GM23338 (cell line): ENCODE data around the gene ZNF689. TPM values are rescaled to one million over a fixed set of nuclear protein-coding genes. Genes with fewer than 3 reads are reported as not detected.

ENCODE experiments used
- ATAC-seq: fragments of 200-7000 bp; cut with Tn5 transposase; 3 replicates; pipeline ENCODE4 v1.9.1; 2020
- DNase-seq: peaks from one replicate; pipeline ENCODE4 v3.0.0-alpha.2; 2015; ENCODE audit warnings: low spot score
- H2AFZ ChIP-seq: fragments of 200-600 bp; sonication (generic); 2 replicates; pipeline ENCODE4 v1.8.0; 2016; ENCODE audit warnings: antibody characterized with exemption, mild to moderate bottlenecking, moderate library complexity
- H3F3A ChIP-seq: fragments of 200-600 bp; sonication (generic); replicated peaks from 2 replicates; pipeline ENCODE4 v1.8.0; 2017; ENCODE audit warnings: antibody characterized with exemption, mixed run types, low read depth
- H3K27ac ChIP-seq: fragments of 200-600 bp; sonication (generic); 2 replicates; pipeline ENCODE4 v1.6.1; 2016; ENCODE audit warnings: low read depth
- H3K27me3 ChIP-seq: fragments of 200-600 bp; sonication (generic); 2 replicates; pipeline ENCODE4 v1.8.0; 2016; ENCODE audit warnings: mild to moderate bottlenecking, mixed run types, moderate library complexity; ENCODE audit not compliant: insufficient read depth
- H3K36me3 ChIP-seq: fragments of 200-600 bp; sonication (generic); 2 replicates; pipeline ENCODE4 v1.8.0; 2016; ENCODE audit warnings: mild to moderate bottlenecking; ENCODE audit not compliant: insufficient read depth
- H3K4me1 ChIP-seq: fragments of 200-600 bp; sonication (generic); 2 replicates; pipeline ENCODE4 v1.8.0; 2016; ENCODE audit warnings: mild to moderate bottlenecking, moderate library complexity; ENCODE audit not compliant: insufficient read depth
- H3K4me2 ChIP-seq: fragments of 200-600 bp; sonication (generic); 2 replicates; pipeline ENCODE4 v1.7.1; 2017; ENCODE audit warnings: mixed run types
- H3K4me3 ChIP-seq: fragments of 200-600 bp; sonication (generic); 2 replicates; pipeline ENCODE4 v1.6.1; 2016; ENCODE audit warnings: mixed run types
- H3K79me2 ChIP-seq: fragments of 200-600 bp; sonication (generic); replicated peaks from 2 replicates; pipeline ENCODE4 v1.8.0; 2017; ENCODE audit warnings: mild to moderate bottlenecking; ENCODE audit not compliant: insufficient read depth
- H3K9me2 ChIP-seq: fragments of 200-600 bp; sonication (generic); 2 replicates; pipeline ENCODE4 v1.8.0; 2017; ENCODE audit not compliant: insufficient read depth
- H4K20me1 ChIP-seq: fragments of 200-600 bp; sonication (generic); replicated peaks from 2 replicates; pipeline ENCODE4 v1.8.0; 2017; ENCODE audit warnings: mild to moderate bottlenecking; ENCODE audit not compliant: insufficient read depth
- H3K27ac Mint-ChIP-seq: 2 replicates; pipeline ENCODE4 v1.8.0; 2020; ENCODE audit warnings: inconsistent platforms, mild to moderate bottlenecking, moderate library complexity, mixed read lengths
- H3K27me3 Mint-ChIP-seq: 3 replicates; pipeline ENCODE4 v1.8.0; 2022; ENCODE audit warnings: low read depth, mild to moderate bottlenecking, moderate library complexity, mixed read lengths, inconsistent platforms; ENCODE audit not compliant: insufficient read depth, poor library complexity
- H3K36me3 Mint-ChIP-seq: 3 replicates; pipeline ENCODE4 v1.8.0; 2021; ENCODE audit warnings: low read depth, mild to moderate bottlenecking, inconsistent platforms, moderate library complexity, mixed read lengths
- H3K4me1 Mint-ChIP-seq: 3 replicates; pipeline ENCODE4 v1.8.0; 2020; ENCODE audit warnings: mild to moderate bottlenecking, inconsistent platforms, mixed read lengths
- H3K4me3 Mint-ChIP-seq: 3 replicates; pipeline ENCODE4 v1.8.0; 2021; ENCODE audit warnings: moderate library complexity, mild to moderate bottlenecking, inconsistent platforms, mixed read lengths
- H3K9me3 Mint-ChIP-seq: 3 replicates; pipeline ENCODE4 v1.8.0; 2020; ENCODE audit warnings: moderate library complexity, mild to moderate bottlenecking, inconsistent platforms, mixed read lengths
- CREB1 ChIP-seq: fragments of 250-450 bp; sonication (Bioruptor Pico); IDR thresholded peaks from 2 replicates; pipeline ENCODE4 v1.5.0; 2020; ENCODE audit warnings: low read depth, mild to moderate bottlenecking, moderate library complexity
- CTCF ChIP-seq, 2 experiments: fragments of 200-600 bp in 1 of 2; sonication (generic) in 1 of 2; conservative IDR thresholded peaks; 2 replicates each; pipeline versions ENCODE4 v1.5.1 to v1.6.1; 2016 to 2017; ENCODE audit warnings: antibody characterized with exemption in 2 of 2, low read depth in 2 of 2, mild to moderate bottlenecking in 2 of 2, moderate library complexity in 1 of 2
- ETS1 ChIP-seq: IDR thresholded peaks from 2 replicates; pipeline ENCODE4 v1.6.1; 2016; ENCODE audit warnings: antibody characterized with exemption
- EZH2 ChIP-seq: fragments of 200-600 bp; sonication (generic); IDR thresholded peaks from one replicate; pipeline ENCODE4 v1.8.0; 2017; ENCODE audit warnings: antibody characterized with exemption, mild to moderate bottlenecking, low read depth; ENCODE audit not compliant: unreplicated experiment
- EZH2phosphoT487 ChIP-seq: fragments of 200-600 bp; sonication (generic); IDR thresholded peaks from one replicate; pipeline ENCODE4 v1.8.1; 2018; ENCODE audit warnings: antibody characterized with exemption; ENCODE audit not compliant: unreplicated experiment
- JUNB ChIP-seq: IDR thresholded peaks from one replicate; pipeline ENCODE4 v1.6.1; 2016; ENCODE audit warnings: antibody characterized with exemption; ENCODE audit not compliant: unreplicated experiment
- NANOG ChIP-seq: IDR thresholded peaks from 2 replicates; pipeline ENCODE4 v1.6.1; 2016; ENCODE audit warnings: antibody characterized with exemption, borderline replicate concordance
- REST ChIP-seq: IDR thresholded peaks from one replicate; pipeline ENCODE4 v1.6.1; 2018; ENCODE audit warnings: antibody characterized with exemption; ENCODE audit not compliant: unreplicated experiment
- STAT1 ChIP-seq: IDR thresholded peaks from one replicate; pipeline ENCODE4 v1.6.1; 2016; ENCODE audit warnings: antibody characterized with exemption; ENCODE audit not compliant: unreplicated experiment
- ZNF114 ChIP-seq: fragments of 250-450 bp; sonication (Bioruptor Pico); IDR thresholded peaks from 2 replicates; pipeline ENCODE4 v1.5.0; 2020; ENCODE audit warnings: mild to moderate bottlenecking, moderate library complexity
- ZNF331 ChIP-seq: fragments of 250-450 bp; sonication (Bioruptor Pico); IDR thresholded peaks from 2 replicates; pipeline ENCODE4 v1.5.0; 2020; ENCODE audit warnings: low read depth, mild to moderate bottlenecking, moderate library complexity
- ZNF462 ChIP-seq: fragments of 250-450 bp; sonication (Bioruptor Pico); IDR thresholded peaks from 2 replicates; pipeline ENCODE4 v1.5.0; 2020; ENCODE audit warnings: mild to moderate bottlenecking, moderate library complexity
- polyA plus RNA-seq: library from polyadenylated mRNA; unstranded; fragments of >200 nt; fragmentation: Nextera tagmentation; extraction: Ambion mirVana; gene quantifications from 2 replicates; pipeline ENCODE4 v1.2.1, GENCODE V29; 2016
- total RNA-seq: library from RNA; depleted of rRNA; stranded (reverse); fragments of >200 nt; shearing (Covaris generic); gene quantifications from 2 replicates; pipeline ENCODE4 v1.2.3, GENCODE V29; 2014

Gene ZNF689
- total and polyA plus RNA-seq, 2 experiments from 2014 or later: 5.3 to 16.7 TPM

GRCh38 chr16:30626236-30626635, 16.0 kb upstream of the ZNF689 start (continued):
- TF ChIP-seq EZH2phosphoT487: no peak

GRCh38 chr16:30623536-30624283, 13.5 kb upstream of the ZNF689 start:
- no peaks in the 10 kb centered on the region for H3K4me1 ChIP-seq
- ATAC-seq (no peak), DNase-seq (no peak)
- no peak overlapping the region for H3K4me2 ChIP-seq
- Mint-ChIP-seq H3K4me1 (peaks cover 12% of the 10 kb centered on the region; the same call in 2 of the 3 replicates), H3K27me3 (peaks cover 10% of the 10 kb centered on the region), H3K27ac (no peak overlapping the region), H3K36me3 (no peaks in the 10 kb centered on the region), H3K9me3 (peaks cover 2% of the 10 kb centered on the region; the same call in 1 of the 3 replicates), H3K4me3 (no peak overlapping the region)
- H3K36me3 ChIP-seq: no peaks in the 10 kb centered on the region
- H3K27ac ChIP-seq: no peak overlapping the region
- H3K79me2 ChIP-seq: no peaks in the 10 kb centered on the region
- no peaks in the 10 kb centered on the region for H3K27me3 ChIP-seq
- no peak overlapping the region for H2AFZ ChIP-seq
- no peak overlapping the region for H3K4me3 ChIP-seq
- no peaks in the 10 kb centered on the region for H4K20me1 ChIP-seq
- H3F3A ChIP-seq: no peaks in the 10 kb centered on the region
- H3K9me2 ChIP-seq: no peaks in the 10 kb centered on the region
- no peak for TF ChIP-seq ZNF462 (CRISPR knock-in tag)
- TF ChIP-seq CTCF (conservative IDR thresholded peaks at IDR 0.05; ENCODE audit: low read depth in 2 of 2): no peak
- no peak for TF ChIP-seq EZH2
- no peak for TF ChIP-seq STAT1
- no peak for TF ChIP-seq EZH2phosphoT487
- no peak for TF ChIP-seq ETS1
- TF ChIP-seq ZNF114 (CRISPR knock-in tag): no peak
- TF ChIP-seq NANOG: no peak
- no peak for TF ChIP-seq JUNB
- no peak for TF ChIP-seq ZNF331 (CRISPR knock-in tag)
- TF ChIP-seq CREB1: no peak
- TF ChIP-seq REST: no peak
